GM12878 (cell line): Measurements from ENCODE around the gene SCARB1. TPM values are rescaled to one million over a fixed set of nuclear protein-coding genes. Genes with fewer than 3 reads are reported as not detected.

Source experiments
- CREB1 ChIP-seq: IDR thresholded peaks from 2 replicates; pipeline ENCODE4 v1.6.1; 2012; ENCODE audit warnings: low read depth, mild to moderate bottlenecking, inconsistent platforms
- FOXK2 ChIP-seq: fragments of 450-650 bp; IDR thresholded peaks from 2 replicates; pipeline ENCODE4 v1.6.1; 2017; ENCODE audit warnings: mild to moderate bottlenecking, moderate library complexity
- JUND ChIP-seq: IDR thresholded peaks from 2 replicates; pipeline ENCODE4 v1.6.1; 2012; ENCODE audit warnings: low read depth, mild to moderate bottlenecking, low read length, improper control_type of control experiment, moderate library complexity
- KAT2A ChIP-seq: conservative IDR thresholded peaks from 2 replicates; pipeline ENCODE4 v1.6.1; 2011; ENCODE audit warnings: low read depth, low read length; ENCODE audit not compliant: control insufficient read depth
- MYB ChIP-seq: fragments of 150-350 bp; IDR thresholded peaks from 2 replicates; pipeline ENCODE4 v1.6.1; 2014; ENCODE audit warnings: mild to moderate bottlenecking, low read depth, low read length, borderline replicate concordance
- RAD21 ChIP-seq: IDR thresholded peaks from 2 replicates; pipeline ENCODE4 v1.6.1; 2011; ENCODE audit warnings: mild to moderate bottlenecking, low read depth, low read length, moderate library complexity; ENCODE audit not compliant: insufficient read depth
- SMC3 ChIP-seq: IDR thresholded peaks from 2 replicates; pipeline ENCODE4 v1.6.1; 2011; ENCODE audit warnings: low read length, improper control_type of control experiment, borderline replicate concordance
- SRF ChIP-seq, 2 experiments: IDR thresholded peaks; 2 replicates each; pipeline ENCODE4 v1.6.1; 2011; ENCODE audit warnings: low read depth in 2 of 2, low read length in 2 of 2, mild to moderate bottlenecking in 1 of 2, moderate library complexity in 1 of 2
- TAF1 ChIP-seq: IDR thresholded peaks from 2 replicates; pipeline ENCODE4 v1.6.1; 2011; ENCODE audit warnings: mild to moderate bottlenecking, low read depth, low read length, borderline replicate concordance
- TCF3 ChIP-seq: IDR thresholded peaks from 2 replicates; pipeline ENCODE4 v1.6.1; 2012; ENCODE audit warnings: low read depth, mild to moderate bottlenecking, low read length, borderline replicate concordance; ENCODE audit not compliant: insufficient read depth
- YY1 ChIP-seq: IDR thresholded peaks from 2 replicates; pipeline ENCODE4 v1.6.1; 2011; ENCODE audit warnings: low read depth, mild to moderate bottlenecking, low read length
- polyA plus RNA-seq, 11 experiments: library from polyadenylated mRNA; depleted of rRNA in 4 of 11; unstranded in 6 of 11; stranded (reverse) in 5 of 11; fragments of >200 nt; fragmentation: Nextera tagmentation in 4 of 11; fragmentation: Illumina TruSeq in 1 of 11; extraction: Ambion mirVana in 4 of 11; extraction: Trizol in 1 of 11; gene quantifications; 1 replicate in 1 of 11; 2 replicates in 10 of 11; pipeline versions ENCODE4 v1.2.1 to v1.2.3, GENCODE V29; 2011 to 2016; ENCODE audit warnings: inconsistent platforms in 2 of 11, missing spikeins in 2 of 11, low read depth in 1 of 11
- total RNA-seq, 4 experiments: library from RNA; depleted of rRNA in 3 of 4; stranded (reverse); fragments of >200 nt in 3 of 4; fragmentation: Illumina TruSeq in 1 of 4; extraction: Trizol in 1 of 4; gene quantifications; 2 replicates each; pipeline versions ENCODE4 v1.2.1 to v1.2.3, GENCODE V29; 2013 to 2021
- TF ChIP-seq, protein P1 (sequence below): fragments of 450-650 bp; IDR thresholded peaks from 2 replicates; pipeline ENCODE4 v1.6.1; 2016; ENCODE audit warnings: mild to moderate bottlenecking, moderate library complexity, borderline replicate concordance
- TF ChIP-seq, protein P2 (sequence below): fragments of 450-650 bp; IDR thresholded peaks from 2 replicates; pipeline ENCODE4 v1.6.1; 2018; ENCODE audit warnings: mild to moderate bottlenecking, low read depth, moderate library complexity; ENCODE audit not compliant: partially characterized antibody
- TF ChIP-seq, protein P3 (sequence below): IDR thresholded peaks from 2 replicates; pipeline ENCODE4 v1.6.1; 2012; ENCODE audit warnings: low read depth, low read length, improper control_type of control experiment
- TF ChIP-seq, protein P4 (sequence below): fragments of 450-650 bp; formaldehyde crosslinking; IDR thresholded peaks from 2 replicates; pipeline ENCODE4 v1.5.0; 2022; ENCODE audit warnings: mild to moderate bottlenecking, missing genetic modification characterization

The SCARB1 gene
- total and polyA plus RNA-seq, 10 of the 15 experiments (the other 5 are each of a cell fraction or from before 2014, with no cell fraction given) = 0.34 to 104 (median 63.1) TPM

DNA sequence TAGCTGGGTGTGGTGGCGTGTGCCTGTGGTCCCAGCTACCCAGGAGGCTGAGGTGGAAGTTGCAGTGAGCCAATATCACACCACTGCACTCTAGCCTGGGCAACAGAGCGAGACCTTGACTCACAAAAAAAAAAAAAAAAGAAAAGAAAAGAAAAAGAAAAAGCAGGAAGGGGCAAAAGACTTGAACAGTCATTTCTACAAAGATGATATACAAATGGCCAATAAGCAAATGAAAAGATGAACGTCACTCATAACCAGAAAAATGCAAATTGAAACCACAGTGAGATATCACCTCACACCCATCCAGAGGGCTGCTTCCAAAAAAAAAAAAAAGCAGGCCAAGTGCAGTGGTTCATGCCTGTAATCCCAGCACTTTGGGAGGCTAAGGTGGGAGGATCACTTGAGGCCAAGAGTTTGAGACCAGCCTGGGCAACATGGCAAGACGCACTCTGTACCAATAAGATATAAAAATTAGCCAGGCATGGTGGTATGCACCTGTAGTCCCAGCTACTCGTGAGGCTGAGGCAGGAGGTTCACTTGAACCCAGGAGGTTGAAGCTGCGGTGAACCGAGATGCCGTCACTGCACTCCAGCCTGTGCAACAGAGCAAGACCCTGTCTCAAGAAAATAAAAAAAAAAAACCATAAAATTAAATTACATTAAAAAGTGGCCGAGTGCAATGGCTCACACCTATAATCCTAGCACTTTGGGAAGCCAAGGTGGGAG lies 30.3 kb upstream of the SCARB1 start (continued):
- no peak for TF ChIP-seq YY1
- 0 out of 2 replicates have a peak, but pooled peaks have one; percentile 22 for TF ChIP-seq CREB1
- TF ChIP-seq TCF3 = no peak
- TF ChIP-seq, protein P1, sequence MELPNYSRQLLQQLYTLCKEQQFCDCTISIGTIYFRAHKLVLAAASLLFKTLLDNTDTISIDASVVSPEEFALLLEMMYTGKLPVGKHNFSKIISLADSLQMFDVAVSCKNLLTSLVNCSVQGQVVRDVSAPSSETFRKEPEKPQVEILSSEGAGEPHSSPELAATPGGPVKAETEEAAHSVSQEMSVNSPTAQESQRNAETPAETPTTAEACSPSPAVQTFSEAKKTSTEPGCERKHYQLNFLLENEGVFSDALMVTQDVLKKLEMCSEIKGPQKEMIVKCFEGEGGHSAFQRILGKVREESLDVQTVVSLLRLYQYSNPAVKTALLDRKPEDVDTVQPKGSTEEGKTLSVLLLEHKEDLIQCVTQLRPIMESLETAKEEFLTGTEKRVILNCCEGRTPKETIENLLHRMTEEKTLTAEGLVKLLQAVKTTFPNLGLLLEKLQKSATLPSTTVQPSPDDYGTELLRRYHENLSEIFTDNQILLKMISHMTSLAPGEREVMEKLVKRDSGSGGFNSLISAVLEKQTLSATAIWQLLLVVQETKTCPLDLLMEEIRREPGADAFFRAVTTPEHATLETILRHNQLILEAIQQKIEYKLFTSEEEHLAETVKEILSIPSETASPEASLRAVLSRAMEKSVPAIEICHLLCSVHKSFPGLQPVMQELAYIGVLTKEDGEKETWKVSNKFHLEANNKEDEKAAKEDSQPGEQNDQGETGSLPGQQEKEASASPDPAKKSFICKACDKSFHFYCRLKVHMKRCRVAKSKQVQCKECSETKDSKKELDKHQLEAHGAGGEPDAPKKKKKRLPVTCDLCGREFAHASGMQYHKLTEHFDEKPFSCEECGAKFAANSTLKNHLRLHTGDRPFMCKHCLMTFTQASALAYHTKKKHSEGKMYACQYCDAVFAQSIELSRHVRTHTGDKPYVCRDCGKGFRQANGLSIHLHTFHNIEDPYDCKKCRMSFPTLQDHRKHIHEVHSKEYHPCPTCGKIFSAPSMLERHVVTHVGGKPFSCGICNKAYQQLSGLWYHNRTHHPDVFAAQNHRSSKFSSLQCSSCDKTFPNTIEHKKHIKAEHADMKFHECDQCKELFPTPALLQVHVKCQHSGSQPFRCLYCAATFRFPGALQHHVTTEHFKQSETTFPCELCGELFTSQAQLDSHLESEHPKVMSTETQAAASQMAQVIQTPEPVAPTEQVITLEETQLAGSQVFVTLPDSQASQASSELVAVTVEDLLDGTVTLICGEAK = no peak
- TF ChIP-seq KAT2A = no peak
- no peak for TF ChIP-seq SRF (IDR thresholded peaks at IDR 0.05; ENCODE audit: low read depth in 2 of 2, low read length in 2 of 2)
- TF ChIP-seq TAF1 = no peak
- no peak for TF ChIP-seq RAD21
- no peak for TF ChIP-seq SMC3
- TF ChIP-seq, protein P2, sequence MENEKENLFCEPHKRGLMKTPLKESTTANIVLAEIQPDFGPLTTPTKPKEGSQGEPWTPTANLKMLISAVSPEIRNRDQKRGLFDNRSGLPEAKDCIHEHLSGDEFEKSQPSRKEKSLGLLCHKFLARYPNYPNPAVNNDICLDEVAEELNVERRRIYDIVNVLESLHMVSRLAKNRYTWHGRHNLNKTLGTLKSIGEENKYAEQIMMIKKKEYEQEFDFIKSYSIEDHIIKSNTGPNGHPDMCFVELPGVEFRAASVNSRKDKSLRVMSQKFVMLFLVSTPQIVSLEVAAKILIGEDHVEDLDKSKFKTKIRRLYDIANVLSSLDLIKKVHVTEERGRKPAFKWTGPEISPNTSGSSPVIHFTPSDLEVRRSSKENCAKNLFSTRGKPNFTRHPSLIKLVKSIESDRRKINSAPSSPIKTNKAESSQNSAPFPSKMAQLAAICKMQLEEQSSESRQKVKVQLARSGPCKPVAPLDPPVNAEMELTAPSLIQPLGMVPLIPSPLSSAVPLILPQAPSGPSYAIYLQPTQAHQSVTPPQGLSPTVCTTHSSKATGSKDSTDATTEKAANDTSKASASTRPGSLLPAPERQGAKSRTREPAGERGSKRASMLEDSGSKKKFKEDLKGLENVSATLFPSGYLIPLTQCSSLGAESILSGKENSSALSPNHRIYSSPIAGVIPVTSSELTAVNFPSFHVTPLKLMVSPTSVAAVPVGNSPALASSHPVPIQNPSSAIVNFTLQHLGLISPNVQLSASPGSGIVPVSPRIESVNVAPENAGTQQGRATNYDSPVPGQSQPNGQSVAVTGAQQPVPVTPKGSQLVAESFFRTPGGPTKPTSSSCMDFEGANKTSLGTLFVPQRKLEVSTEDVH = no peak
- TF ChIP-seq, protein P3, sequence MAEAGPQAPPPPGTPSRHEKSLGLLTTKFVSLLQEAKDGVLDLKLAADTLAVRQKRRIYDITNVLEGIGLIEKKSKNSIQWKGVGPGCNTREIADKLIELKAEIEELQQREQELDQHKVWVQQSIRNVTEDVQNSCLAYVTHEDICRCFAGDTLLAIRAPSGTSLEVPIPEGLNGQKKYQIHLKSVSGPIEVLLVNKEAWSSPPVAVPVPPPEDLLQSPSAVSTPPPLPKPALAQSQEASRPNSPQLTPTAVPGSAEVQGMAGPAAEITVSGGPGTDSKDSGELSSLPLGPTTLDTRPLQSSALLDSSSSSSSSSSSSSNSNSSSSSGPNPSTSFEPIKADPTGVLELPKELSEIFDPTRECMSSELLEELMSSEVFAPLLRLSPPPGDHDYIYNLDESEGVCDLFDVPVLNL = no peak
- no peak for TF ChIP-seq JUND
- no peak for TF ChIP-seq FOXK2
- TF ChIP-seq MYB = no peak
- TF ChIP-seq, protein P4, sequence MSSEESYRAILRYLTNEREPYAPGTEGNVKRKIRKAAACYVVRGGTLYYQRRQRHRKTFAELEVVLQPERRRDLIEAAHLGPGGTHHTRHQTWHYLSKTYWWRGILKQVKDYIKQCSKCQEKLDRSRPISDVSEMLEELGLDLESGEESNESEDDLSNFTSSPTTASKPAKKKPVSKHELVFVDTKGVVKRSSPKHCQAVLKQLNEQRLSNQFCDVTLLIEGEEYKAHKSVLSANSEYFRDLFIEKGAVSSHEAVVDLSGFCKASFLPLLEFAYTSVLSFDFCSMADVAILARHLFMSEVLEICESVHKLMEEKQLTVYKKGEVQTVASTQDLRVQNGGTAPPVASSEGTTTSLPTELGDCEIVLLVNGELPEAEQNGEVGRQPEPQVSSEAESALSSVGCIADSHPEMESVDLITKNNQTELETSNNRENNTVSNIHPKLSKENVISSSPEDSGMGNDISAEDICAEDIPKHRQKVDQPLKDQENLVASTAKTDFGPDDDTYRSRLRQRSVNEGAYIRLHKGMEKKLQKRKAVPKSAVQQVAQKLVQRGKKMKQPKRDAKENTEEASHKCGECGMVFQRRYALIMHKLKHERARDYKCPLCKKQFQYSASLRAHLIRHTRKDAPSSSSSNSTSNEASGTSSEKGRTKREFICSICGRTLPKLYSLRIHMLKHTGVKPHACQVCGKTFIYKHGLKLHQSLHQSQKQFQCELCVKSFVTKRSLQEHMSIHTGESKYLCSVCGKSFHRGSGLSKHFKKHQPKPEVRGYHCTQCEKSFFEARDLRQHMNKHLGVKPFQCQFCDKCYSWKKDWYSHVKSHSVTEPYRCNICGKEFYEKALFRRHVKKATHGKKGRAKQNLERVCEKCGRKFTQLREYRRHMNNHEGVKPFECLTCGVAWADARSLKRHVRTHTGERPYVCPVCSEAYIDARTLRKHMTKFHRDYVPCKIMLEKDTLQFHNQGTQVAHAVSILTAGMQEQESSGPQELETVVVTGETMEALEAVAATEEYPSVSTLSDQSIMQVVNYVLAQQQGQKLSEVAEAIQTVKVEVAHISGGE (CRISPR knock-in tag) = no peak
